ENCODE results near the gene LIMK1.
A peak's percentile ranks its signal among the peaks of the same experiment; 100 is the strongest.
"Not testable (repeated sequence)": the region's sequence is repeated elsewhere in the genome, so short reads cannot be mapped to it uniquely, and the experiment has no call there.

The LIMK1 gene

DNA sequence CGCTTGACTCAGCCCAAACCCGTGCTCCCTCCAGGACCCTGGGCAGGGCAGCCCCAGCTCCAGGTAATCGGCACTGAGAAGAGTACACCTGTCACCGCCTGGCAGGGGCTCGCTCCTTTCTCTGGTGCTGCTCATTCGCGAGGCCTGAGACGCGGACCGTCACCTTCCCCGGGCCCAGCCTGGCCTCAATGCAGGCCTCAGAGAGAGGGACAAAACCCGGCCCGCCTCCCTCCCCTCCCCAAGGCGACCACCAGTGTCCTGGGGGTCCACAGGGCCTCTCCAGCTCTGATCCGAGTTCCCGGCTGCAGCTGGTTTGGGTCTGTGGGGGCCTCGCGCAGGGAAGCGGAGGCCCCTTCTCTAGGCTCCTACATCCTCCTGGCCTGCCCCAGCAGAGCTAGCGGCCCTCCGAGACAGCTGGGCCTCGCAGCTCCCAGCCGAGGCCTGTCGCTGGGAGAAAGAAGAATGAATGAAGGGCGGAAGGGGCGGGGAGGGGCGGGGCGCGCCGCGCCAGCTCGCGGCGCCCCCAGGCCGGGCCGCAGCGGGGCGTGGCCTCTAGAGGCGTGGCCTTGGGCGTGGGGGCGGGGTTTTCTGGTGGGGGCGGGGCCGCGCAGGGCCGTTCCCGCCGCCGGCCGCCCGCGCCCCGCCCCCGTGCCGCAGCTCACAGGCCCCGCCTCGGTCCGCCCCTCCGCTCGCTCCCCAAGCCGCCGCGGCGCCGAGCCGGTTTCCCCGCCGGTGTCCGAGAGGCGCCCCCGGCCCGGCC is at the start of gene LIMK1:
Gene LIMK1, plus strand, starts transcription at position 688 of the 760 bp plus-strand sequence. CDS start 187 bp downstream, outside the sequence.
- DNase-seq = peak; percentile 88

DNA sequence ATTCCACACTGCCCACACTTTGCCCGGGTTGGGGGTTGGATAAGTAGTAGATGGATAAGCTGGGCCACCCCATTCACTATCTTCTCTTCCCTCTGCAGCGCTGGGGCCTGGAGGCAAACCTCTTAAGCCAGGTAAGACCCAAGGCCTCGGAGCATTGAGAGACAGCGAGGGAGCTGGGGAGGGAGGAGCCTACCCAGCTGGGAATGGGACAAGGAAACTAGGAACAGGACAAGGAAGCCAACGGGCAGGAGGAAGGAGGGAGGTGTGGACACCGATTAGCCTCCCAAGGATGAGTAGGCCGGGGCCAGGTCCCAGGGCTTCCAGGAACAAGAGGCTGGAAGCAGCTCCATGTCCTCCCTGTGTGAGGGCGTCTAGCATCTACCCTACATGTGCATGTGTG is 46.0 kb upstream of the LIMK1 start:
- no peak for DNase-seq

DNA sequence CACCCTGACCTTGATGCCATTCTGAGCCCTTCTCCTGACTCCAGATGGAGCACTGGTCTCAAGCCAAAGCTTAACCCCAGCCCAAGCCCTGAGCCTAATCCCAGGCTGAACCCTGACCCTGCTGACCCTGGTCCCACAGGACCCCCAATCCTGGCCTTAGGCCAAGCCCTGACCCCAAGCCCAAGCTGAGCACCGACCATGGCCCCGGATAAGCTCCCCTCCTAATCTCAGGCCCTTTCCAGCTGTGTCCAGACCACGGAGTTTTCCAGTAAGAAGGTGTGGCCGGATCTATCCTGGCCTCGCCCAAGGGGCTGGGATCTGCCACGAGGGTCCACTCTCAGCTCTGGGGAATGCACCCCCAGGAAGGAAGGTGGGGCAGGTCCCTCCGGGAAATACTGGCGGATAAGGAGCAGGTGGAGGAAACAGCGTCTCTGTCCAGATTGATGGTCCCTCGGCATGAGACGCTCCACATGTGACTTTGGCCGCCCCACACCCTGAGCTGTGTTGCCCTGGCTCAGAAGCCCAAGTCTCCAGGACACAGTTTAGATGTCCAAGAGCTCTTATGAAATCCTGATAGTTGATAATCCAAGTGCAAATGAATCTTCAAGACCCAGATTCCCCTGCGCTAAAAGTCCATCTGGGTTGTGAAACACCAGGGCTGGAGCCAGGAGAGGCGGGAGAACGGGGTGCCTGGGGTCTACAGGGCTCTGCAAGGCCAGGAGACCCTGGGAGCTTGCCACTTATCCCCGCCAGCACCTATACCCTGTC is 45.2 kb upstream of the LIMK1 start:
- DNase-seq = no peak

DNA sequence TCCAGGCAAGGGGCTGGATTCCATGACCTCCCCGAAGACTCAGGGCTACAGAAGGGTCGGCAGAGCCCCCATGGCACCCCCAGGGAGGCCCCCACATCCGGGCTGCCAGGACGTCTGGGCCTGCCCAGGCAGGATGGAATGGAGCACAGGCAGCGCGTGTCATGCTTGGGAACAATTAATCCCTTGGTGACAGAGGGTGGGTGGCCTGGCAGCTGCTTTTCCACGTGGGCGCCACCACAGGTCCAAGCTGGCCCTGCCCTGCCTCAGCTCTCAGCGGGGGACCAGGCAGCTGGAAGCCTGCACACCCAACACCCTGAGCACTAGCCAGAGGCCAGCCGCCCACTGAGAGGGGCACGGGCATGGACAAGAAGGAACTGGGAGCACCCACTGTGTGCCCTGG is 44.3 kb upstream of the LIMK1 start:
- no peak for DNase-seq

DNA sequence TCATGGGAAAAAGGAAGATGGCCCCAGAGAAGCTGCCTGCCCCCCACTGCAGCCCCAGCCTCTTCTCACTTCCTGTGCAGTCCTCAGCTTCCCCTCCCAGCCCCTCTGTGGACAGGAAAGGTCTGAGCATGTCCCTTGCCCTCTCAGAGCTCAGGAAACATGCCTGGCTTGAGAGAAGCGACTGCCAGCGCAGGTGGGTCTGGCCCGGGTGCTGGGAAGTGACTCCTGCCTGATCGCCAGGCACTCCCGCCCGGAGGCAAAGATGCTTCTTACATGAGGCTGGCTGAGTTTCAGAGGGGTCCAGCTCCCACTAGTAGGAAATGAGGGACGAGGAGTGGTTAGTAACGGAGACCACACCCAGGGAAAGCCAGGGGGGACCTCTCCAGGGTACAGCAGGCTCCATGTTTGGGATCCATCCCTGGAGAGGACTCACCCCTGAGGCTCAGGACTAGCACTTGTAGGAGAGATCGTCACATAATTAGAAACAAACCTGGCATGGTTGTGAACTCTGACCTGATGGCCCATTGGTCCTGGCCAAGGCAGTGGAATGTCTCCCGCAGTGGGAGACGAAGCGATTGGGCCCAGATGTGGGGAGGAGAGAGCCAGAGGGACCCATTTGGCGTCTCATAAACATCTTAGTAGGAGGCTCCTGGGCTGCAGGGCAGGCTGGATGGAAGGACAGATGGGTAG is 43.4 kb upstream of the LIMK1 start:
- no peak for DNase-seq

DNA sequence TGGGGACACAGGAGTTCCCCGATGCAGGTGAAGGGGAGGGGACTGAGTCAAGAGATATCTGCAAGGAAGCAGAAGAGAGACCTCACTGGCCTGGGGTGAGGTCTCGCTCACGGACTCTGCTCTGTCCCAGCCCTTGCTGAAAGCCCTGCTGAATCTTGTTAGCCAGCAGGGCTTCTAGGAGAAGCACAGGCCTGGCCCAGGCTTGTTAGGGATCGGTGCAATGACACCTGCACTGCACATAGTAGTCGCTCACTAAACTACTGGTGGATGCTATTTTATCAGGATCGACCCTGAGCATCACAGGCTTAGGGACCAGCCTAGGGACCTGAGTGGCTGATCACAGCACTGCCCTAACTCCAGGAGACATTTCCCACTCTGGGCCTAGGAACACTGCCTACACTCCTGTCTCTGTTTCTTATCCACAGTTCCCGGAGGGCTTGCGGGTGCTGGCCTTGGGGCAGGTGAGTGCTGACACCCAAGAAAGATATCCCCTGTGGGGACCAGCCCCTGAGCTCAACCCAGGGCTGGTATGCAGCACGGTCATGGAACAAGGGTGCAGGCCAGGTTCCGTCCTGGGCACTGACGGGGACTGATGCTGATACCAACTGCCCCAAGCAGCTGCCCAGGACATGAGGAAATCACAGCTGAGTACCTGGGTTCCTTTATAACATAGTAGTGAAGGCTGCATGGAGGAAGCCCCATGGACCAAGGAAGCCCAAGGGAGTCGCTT is 42.6 kb upstream of the LIMK1 start:
- DNase-seq = no peak

DNA sequence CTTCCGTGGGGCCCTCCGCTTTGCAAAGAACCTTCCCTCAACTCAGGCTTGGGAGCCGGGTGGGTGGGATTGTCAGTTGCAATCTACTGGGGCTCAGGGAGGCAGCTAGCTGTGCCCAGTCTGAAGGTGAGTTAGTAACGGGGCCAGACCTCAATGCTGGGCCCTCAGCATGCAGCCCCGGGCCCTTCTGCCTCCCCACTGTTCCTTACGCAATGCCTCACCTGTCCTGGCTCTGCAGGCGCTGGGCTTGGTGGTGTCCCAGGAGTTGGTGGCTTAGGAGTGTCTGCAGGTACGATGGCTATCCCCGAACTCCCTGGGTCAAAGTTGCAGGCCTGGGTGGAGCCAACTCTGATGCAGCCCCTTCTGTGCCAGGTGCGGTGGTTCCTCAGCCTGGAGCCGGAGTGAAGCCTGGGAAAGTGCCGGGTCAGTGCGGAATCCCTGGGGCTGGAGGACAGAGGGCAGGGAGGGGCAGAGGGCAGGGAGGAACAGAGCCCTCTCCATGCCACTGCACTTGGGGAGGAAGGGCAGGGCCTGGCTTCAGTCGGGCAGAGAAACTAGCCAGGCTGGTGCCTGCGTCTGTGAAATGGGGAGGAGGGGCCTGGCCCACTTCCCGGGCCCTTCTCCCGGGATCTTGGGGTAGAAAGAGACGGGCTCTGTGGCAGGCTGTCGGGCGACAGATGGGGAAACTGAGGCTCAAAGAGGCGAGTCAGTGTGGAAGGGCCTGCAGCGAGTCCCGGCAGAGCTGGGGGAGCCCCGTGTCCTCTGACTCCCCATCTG is 40.7 kb upstream of the LIMK1 start:
- no peak for DNase-seq

DNA sequence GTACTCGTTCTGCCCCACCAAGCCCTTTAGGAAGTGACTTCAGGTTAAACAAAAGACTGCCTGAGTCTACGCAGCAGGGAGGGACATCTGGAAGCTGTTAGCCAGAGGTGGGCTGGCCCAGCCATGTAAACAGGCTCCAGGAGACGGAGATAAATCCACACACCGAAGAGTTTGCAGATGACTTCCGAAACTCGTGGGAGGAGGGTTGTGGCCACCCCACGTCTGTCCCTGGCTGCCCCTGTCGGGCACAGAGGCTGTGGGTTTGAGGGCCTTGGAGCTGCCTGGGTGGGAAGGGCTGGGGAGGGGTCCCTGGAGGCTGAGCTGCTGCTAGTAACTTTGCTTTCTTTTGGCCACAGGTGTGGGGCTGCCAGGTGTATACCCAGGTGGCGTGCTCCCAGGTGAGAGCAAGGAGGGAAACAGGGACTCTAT is 40.1 kb upstream of the LIMK1 start:
- DNase-seq = no peak

DNA sequence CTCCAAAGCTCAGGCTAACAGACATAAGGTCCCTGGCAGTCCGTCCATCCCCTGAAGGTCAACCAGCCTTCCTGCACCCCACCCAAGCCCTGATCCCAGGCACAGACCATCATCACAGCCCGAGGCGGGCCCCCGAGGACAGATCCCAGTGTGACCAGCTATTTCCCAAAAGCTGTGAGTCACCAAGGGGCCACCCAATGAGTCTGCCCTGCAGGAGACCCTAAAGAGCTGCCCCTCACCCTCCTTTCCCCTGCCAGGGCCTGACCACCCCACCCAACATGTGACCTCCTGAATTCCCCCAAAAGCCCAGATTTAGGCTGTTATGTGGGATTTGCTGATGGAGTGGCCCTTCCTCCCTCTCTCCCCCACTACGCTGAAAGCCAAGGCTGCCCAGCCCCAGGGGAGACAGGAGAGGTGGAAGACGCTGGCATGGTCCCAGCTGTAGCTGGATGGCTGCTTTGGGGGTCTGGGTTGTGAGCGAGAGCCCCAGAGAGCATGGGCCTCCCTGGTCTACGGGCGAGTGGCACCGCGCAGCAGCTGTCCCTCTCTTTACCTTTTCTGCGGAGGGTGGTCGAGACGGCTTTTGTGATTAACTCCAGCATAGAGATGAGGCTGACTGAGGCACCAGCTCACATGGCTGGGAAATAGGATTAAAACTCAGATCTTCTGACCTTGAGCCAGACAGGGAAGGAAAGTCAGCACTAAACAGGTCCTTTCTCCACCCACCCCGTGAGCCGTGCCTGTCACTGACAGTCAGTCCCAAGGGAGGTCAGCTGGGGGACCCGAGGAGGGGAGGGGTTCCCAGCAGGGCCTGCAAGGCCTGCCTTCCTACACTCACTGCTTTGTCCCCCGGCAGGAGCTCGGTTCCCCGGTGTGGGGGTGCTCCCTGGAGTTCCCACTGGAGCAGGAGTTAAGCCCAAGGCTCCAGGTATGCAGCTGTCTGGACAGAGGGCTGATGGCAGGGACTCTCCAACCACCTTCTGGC is 38.9 kb upstream of the LIMK1 start:
- DNase-seq = no peak

DNA sequence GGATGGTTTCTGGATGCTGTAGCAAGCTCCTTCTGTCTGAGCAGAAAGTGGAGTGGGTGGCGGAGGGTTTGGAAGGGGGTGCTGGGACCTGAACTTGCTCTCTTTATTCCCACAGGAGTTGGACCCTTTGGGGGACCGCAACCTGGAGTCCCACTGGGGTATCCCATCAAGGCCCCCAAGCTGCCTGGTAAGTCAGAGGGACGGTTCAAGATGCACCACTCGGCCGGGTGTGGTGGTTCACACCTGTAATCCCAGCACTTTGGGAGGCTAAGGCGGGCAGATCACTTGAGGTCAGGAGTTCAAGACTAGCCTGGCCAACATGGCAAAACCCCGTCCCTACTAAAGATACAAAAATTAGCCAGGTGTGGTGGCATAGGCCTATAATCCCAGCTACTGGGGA is 37.0 kb upstream of the LIMK1 start:
- DNase-seq = not testable (repeated sequence)

DNA sequence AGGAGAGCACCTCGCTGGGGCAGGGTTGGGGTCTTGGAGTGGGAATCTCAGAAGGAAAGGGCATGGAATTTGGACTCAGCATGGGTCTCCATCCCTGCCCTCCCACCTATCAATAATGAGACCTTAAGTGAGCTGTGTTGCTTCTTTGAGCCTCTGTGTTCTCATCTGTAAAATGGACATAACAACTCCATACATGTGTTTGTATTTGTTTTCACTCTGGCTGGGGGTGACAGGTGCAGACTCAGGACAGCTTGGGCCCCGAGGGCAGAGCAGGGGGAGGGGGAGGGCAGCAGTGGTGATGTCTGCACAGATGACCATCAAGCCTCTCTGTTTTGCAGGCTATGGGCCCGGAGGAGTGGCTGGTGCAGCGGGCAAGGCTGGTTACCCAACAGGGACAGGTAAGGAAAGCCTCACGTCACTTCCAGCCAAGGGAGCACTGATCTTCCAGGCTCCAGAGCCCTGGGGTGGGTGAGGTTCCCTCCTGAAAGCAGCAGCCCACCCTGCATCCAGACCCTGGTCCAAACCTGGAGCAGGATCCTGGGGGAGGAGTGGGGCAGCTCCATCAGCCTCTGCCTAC is 35.7 kb upstream of the LIMK1 start:
- DNase-seq = no peak

DNA sequence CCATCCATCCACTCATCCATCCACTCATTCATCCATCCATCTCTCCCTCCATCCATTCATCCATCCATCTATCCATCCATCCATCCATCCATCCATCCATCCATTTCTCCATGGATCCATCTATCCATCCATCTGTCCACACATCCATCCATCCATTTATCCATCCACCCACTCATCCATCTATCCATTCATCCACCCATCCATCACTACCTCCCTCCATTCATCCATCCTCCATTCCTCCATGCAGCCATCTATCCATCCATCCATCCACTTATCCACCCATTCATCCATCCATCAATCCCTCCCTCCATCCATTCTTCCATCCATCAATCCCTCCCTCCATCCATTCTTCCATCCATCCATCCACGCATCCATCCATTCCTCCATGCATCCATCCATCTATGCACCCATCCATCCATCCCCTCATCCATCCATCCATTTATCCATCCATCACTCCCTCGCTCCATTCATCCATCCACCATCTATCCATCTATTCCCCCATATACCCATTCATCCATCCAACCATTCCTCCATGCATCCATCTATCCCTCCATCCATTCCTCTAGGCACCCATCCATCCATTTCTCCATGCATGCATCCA is 34.5 kb upstream of the LIMK1 start:
- DNase-seq = no peak

DNA sequence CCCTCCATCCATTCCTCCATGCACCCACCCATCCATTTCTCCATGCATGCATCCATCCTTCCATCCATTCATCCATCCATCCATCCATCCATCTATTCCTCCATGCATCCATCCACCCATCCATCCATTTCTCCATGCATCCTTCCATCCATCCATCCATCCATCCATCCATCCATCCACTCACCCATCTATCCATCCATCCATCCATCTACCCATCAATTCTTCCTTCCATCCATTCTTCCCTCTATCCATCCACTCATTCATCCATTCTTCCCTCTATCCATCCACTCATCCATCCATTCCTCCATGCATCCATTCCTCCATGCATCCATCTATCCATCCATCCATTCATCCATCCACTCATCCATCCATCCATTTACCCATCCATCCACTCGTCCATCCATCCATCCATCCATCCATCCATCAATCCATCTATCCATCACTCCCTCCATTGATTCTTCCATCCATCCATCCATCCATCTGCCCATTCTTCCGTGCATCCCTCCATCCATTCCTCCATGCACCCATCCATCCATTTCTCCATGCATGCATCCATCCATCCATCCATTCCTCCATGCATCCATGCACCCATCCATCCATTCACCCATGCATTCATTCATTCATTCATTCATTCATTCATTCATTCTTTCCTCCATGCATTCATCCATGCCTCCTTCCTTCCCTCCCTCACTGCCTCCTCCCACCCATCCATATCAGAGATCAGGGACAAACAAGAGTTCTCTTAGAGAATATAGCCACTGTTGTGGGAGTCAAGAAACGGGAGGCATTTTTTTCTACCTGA is 33.4 kb upstream of the LIMK1 start:
- no peak for DNase-seq

DNA sequence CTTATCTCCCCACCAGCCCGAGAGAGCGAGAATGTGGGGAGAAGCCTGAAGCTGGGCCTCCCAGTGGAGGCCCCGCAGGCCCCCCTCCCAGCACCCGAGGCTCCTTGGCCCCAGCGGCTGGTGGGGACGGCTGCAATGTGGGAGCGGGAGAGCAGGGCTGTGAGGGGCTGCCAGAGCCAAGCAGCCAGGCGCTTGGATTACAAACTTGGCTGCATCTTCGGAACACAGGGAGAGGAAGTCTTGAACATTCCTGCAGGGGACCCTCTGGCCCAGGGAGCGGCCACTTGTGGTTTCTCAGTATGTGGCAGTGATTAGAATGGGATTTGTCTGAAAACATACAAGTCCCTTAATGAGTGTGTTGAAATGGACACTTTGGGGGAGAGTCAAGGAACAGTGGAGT is 32.4 kb upstream of the LIMK1 start:
- DNase-seq = no peak

DNA sequence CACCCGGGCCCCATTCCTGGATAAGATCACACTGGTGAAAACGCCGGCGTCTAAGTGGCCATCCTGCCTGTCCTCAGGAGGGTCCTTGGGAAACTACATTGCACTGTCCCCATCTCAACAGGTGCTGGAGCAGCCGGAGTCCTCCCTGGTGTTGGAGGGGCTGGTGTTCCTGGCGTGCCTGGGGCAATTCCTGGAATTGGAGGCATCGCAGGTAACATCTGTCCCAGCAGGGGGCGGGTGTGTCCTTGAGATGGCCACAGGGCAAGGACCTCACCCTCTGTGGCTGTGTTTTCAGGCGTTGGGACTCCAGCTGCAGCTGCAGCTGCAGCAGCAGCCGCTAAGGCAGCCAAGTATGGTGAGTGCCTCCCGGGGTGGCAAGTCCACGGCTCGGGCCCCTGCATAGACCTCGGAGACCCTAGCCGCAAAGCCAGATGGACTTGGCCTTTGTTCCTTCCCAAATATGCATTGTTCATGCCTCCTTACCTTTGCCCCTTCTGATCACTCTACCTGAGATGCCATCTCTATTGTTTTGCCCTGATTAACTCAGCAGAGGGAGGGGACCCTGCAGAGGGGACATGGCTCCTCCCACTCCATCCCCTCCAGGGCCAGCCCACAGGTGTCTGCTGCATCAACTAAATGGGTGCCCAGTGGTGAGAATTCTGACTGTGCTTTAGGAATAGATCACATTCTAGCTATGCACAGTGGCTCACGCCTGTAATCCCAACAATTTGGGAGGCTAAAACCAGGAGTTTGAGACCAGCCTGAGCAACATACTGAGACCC is 31.8 kb upstream of the LIMK1 start:
- DNase-seq = peak; percentile 58

DNA sequence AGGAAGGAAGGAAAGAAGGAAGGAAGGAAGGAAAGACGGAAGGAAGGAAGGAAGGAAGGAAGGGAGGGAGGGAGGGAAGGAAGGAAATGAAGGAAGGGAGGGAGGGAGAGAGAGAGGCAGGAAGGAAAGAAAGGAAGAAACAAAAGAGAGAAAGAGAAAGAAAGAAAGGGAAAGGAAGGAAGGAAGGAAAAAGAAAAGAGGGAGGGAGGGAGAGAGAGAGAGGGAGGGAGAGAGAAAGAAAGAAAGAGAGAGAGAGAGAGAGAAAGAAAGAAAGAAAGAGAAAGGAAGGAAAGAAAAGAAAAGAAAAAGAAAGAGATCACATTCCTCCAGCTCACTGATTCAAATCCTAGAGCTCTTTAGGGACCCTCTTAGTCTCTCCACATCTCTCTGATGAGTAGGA is 31.0 kb upstream of the LIMK1 start:
- DNase-seq = no peak

DNA sequence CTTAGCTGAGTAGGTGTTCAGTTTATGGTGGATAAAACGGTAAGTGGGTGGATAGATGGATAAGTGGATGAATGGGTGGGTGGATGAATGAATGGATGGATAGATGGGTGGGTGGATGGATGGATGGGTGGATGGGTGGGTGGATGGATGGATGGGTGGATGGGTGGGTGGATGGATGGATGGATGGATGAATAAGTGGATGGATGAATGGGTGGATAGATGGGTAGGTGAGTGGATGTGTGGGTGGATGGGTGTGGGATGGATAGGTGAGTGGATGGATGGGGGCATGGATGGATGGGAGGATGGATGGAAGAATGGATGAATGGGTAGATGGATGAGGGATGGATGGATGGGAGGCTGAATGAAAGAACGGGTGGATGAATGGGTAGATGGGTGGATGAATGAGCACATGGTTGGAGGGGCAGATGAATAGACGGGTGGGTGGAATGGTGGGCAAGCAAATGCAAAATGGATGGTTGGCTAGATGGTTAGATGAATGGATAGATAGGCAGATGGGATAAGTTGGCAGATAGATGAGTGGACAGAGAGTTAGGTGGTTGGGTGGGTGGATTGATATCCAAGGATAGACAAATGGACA is 29.9 kb upstream of the LIMK1 start:
- DNase-seq = no peak
